Urinary bladder (tissue), 4 donors: Measurements from ENCODE around the gene ADAMTSL3. TPM values are rescaled to one million over a fixed set of nuclear protein-coding genes. Genes with fewer than 3 reads are reported as not detected.
"Not testable (repeated sequence)": the region's sequence is repeated elsewhere in the genome, so short reads cannot be mapped to it uniquely, and the experiment has no call there.

Experiments used
- DNase-seq: peaks from one replicate; pipeline ENCODE4 v3.0.0-alpha.2; 2015; ENCODE audit errors: extremely low spot score
- H3K27ac ChIP-seq: one replicate; pipeline ENCODE4 v1.5.1; 2013; ENCODE audit warnings: low read depth, mild to moderate bottlenecking, moderate library complexity
- H3K36me3 ChIP-seq: one replicate; pipeline ENCODE4 v1.6.1; 2013; ENCODE audit warnings: mild to moderate bottlenecking, moderate library complexity; ENCODE audit not compliant: insufficient read depth
- H3K4me1 ChIP-seq: one replicate; pipeline ENCODE4 v1.6.1; 2013; ENCODE audit warnings: mild to moderate bottlenecking, moderate library complexity; ENCODE audit not compliant: insufficient read depth
- H3K4me3 ChIP-seq: one replicate; pipeline ENCODE4 v1.5.1; 2013; ENCODE audit warnings: low read depth, low read length
- WGBS: extraction: QIAGEN DNeasy Blood & Tissue Kit; methylation state at CpG from one replicate; pipeline ENCODE4 v1.1.7; 2013; 5-methylcytosine and 5-hydroxymethylcytosine counted together
- polyA plus RNA-seq: library from polyadenylated mRNA; stranded (reverse); fragments of 200-250 nt; gene quantifications from one replicate; pipeline ENCODE4 v1.2.3, GENCODE V29; 2013
- total RNA-seq: library from RNA; depleted of rRNA; stranded (reverse); fragments of >200 nt; gene quantifications from one replicate; pipeline ENCODE4 v1.2.3, GENCODE V29; 2014
- donor health status: healthy with polysubstance abuse.
- donor health status: healthy.

Gene ADAMTSL3
- total and polyA plus RNA-seq, 2 donors, result 14.4 to 56.9 TPM

GRCh38 chr15:84037301-84037700, 383.4 kb downstream of the ADAMTSL3 start:
- DNase-seq, result no peak
- Histone ChIP-seq H3K4me1 (no peaks in the 10 kb centered on the region), H3K36me3 (no peaks in the 10 kb centered on the region), H3K4me3 (no peak overlapping the region), H3K27ac (no peak overlapping the region)

- not testable (repeated sequence) for H3K4me3 ChIP-seq, H3K36me3 ChIP-seq, DNase-seq, H3K4me1 ChIP-seq, H3K27ac ChIP-seq
- 76% methylated on average over 18 of the region's 18 CpGs for WGBS
Measured at GRCh38 chr15:84042434-84043056, 388.6 kb downstream of the ADAMTSL3 start.

- Histone ChIP-seq H3K36me3 (no peaks in the 10 kb centered on the region), H3K27ac (no peak overlapping the region), H3K4me3 (no peak overlapping the region), H3K4me1 (no peaks in the 10 kb centered on the region)
- DNase-seq, result no peak
- WGBS, result 91% methylated on average over 4 of the region's 4 CpGs
Measured at GRCh38 chr15:84046064-84046637, 392.2 kb downstream of the ADAMTSL3 start.

GRCh38 chr15:84049480-84049879, 395.6 kb downstream of the ADAMTSL3 start:
- not testable (repeated sequence) for H3K4me3 ChIP-seq, DNase-seq

GRCh38 chr15:84050076-84050475, 396.2 kb downstream of the ADAMTSL3 start:
- Histone ChIP-seq H3K36me3 (no peaks in the 10 kb centered on the region), H3K4me3 (no peak overlapping the region), H3K27ac (no peak overlapping the region), H3K4me1 (no peaks in the 10 kb centered on the region)
- DNase-seq, result no peak
- 67% methylated on average over 3 of the region's 3 CpGs for WGBS

More at GRCh38 chr15:84049480-84049879, 395.6 kb downstream of the ADAMTSL3 start:
- not testable (repeated sequence) for H3K4me1 ChIP-seq, H3K36me3 ChIP-seq, H3K27ac ChIP-seq
- WGBS, result 32% methylated on average over 4 of the region's 4 CpGs

GRCh38 chr15:84051146-84051545, 397.2 kb downstream of the ADAMTSL3 start:
- not testable (repeated sequence) for H3K27ac ChIP-seq, H3K4me3 ChIP-seq, DNase-seq, H3K4me1 ChIP-seq, H3K36me3 ChIP-seq
- WGBS, result no CpG with 5 or more reads among the region's 1 CpG

- DNase-seq, H3K4me3 ChIP-seq, H3K4me1 ChIP-seq, H3K27ac ChIP-seq, H3K36me3 ChIP-seq: not testable (repeated sequence)
- WGBS, result 42% methylated on average over 1 of the region's 1 CpG
Measured at GRCh38 chr15:84054544-84054943, 400.6 kb downstream of the ADAMTSL3 start.

- Histone ChIP-seq H3K4me3 (no peak overlapping the region), H3K36me3 (no peaks in the 10 kb centered on the region), H3K4me1 (no peaks in the 10 kb centered on the region), H3K27ac (no peak overlapping the region)
- 90% methylated on average over 5 of the region's 5 CpGs for WGBS
- DNase-seq, result no peak
Measured at GRCh38 chr15:84057714-84058331, 403.9 kb downstream of the ADAMTSL3 start.

GRCh38 chr15:84063674-84064073, 409.8 kb downstream of the ADAMTSL3 start:
- not testable (repeated sequence) for H3K27ac ChIP-seq, H3K4me1 ChIP-seq, DNase-seq, H3K36me3 ChIP-seq, H3K4me3 ChIP-seq
- WGBS, result 75% methylated on average over 2 of the region's 2 CpGs

GRCh38 chr15:84068674-84069073, 414.8 kb downstream of the ADAMTSL3 start:
- H3K4me1 ChIP-seq, H3K36me3 ChIP-seq, H3K27ac ChIP-seq, H3K4me3 ChIP-seq: not testable (repeated sequence)
- 56% methylated on average over 2 of the region's 2 CpGs for WGBS
- peak; percentile 35 for DNase-seq

GRCh38 chr15:84078038-84078437, 424.1 kb downstream of the ADAMTSL3 start:
- not testable (repeated sequence) for H3K36me3 ChIP-seq, H3K4me1 ChIP-seq, DNase-seq, H3K4me3 ChIP-seq, H3K27ac ChIP-seq
- 90% methylated on average over 2 of the region's 2 CpGs for WGBS

- WGBS, result 25% methylated on average over 15 of the region's 15 CpGs
- H3K27ac ChIP-seq, H3K36me3 ChIP-seq, DNase-seq, H3K4me3 ChIP-seq, H3K4me1 ChIP-seq: not testable (repeated sequence)
Measured at GRCh38 chr15:84079325-84079884, 425.5 kb downstream of the ADAMTSL3 start.

GRCh38 chr15:84079885-84080777, 426.2 kb downstream of the ADAMTSL3 start:
- no peaks in the 10 kb centered on the region for H3K36me3 ChIP-seq
- H3K4me1 ChIP-seq, result no peaks in the 10 kb centered on the region
- DNase-seq, result no peak
- H3K27ac ChIP-seq, result no peak overlapping the region
- H3K4me3 ChIP-seq, result peak overlapping the region; percentile 28
- 3% methylated on average over 65 of the region's 65 CpGs for WGBS
